GM19351 (cell line): ENCODE data around the gene GINS1.
"Not testable (repeated sequence)": the region's sequence is repeated elsewhere in the genome, so short reads cannot be mapped to it uniquely, and the experiment has no call there.

Experiments
- ATAC-seq: cut with Tn5 transposase; IDR thresholded peaks from one replicate; pipeline ENCODE4 v1.9.1; 2021; ENCODE audit warnings: mild to moderate bottlenecking, moderate library complexity; ENCODE audit not compliant: unreplicated experiment

GINS1 gene

DNA sequence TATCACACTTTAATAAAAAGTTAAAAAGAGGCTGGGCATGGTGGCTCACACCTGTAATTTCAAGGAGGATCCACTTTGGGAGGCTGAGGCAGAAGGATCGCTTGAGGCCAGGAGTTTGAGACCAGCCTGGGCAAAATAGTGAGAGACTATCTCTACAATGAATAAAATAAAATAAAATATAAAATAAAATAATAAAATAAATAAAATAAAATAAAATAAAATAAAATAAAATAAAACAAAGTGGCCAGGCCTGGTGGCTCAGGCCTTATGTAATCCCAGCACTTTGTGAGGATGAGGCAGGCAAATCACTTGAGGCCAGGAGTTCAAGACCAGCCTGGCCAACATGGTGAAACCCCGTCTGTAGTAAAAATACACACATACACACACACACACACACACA is 65.8 kb downstream of the GINS1 start:
- not testable (repeated sequence) for ATAC-seq

GRCh38 chr20:25476106-25477013 is 68.9 kb downstream of the GINS1 start:
- no peak for ATAC-seq

- no peak for ATAC-seq
Measured at GRCh38 chr20:25477014-25477882, 69.8 kb downstream of the GINS1 start.

DNA sequence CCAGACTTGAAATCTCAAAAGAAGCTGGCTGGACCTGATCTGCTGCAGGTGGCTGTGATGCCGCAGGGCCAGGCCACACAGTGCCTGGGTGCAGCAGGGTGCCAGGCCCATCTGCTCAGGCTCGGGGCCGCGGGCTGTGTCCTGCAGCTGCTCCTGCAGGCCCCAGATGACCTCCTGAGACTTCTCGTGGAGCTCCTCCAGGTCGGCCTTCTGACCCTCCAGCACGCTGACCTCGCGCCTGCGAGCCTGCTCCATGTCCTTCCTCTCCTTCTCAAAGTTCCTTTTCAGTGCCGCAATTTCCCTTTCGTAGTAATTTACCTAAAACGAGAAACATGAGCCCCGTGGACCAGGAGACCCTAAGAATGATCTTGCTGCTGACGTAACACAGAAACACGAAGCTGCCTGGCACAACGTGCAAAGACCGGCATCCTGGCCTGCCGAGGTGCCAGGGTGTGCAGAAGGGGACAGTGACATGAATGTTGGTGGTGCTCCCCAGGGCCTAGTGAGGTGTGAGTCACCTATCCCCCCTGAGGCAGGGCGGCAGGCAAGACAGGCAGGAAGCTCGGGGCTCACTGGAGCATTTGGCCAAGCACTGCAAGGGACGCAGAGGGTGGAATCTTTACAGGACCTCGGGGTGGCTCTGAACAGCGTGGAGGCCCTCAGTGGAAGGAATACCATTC is 71.6 kb downstream of the GINS1 start:
- no peak for ATAC-seq

DNA sequence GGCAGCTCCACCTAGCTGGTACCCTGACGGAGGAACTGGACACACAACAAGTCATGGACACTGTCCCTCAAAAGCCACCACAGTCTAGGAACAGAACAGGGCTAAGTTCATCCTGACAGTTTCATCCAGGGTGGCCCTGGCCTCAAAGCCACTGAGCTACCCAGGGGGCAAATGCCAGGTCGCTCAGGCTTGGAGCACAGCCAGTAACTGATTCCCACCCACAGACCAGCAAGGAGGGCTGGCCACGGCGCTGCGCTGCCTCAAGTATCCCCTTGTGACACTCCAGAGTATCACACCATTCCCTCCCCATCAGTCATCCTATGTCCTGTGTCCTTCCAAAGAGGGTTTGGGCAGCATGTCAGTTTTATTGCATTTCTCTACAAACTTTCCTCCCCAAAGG is 72.2 kb downstream of the GINS1 start:
- no peak for ATAC-seq

DNA sequence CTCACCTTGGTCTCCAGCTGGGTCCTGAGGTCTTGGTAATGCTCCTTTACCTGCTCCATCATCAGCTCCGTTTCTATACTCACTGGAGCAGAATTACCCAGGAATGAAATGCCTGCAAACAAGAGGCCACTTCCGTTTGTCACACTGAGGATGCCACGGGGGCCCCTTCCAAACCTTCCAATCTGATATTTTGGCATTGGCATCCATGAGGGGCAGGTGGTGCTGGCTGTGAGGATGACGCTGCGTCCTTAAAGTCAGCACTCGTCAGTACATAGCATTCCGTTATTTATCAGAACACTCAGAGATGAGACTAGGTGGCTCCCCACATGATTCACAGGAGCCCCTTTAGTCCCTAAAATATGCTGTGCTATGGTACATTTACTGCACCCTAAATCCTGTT is 72.7 kb downstream of the GINS1 start:
- no peak for ATAC-seq

DNA sequence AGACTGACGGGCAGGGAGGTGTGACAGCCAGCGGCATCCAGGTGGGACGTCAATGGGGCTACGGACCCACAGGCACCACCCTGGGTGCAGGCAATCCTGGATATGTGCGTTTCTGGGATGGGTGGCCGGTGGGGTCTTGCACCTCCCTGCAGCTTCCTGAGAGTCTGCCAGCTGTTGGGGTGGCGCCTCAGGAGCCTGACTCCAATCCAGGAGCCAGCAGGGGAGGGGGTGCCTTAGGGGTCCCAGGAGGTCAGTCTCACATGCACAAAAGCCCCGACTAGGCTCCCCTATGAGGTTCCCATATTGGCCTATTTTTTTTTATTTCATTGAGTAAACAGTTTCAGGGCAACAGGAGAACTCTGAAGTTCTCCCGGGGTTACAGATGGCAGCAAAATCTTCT is 73.3 kb downstream of the GINS1 start:
- ATAC-seq: no peak

DNA sequence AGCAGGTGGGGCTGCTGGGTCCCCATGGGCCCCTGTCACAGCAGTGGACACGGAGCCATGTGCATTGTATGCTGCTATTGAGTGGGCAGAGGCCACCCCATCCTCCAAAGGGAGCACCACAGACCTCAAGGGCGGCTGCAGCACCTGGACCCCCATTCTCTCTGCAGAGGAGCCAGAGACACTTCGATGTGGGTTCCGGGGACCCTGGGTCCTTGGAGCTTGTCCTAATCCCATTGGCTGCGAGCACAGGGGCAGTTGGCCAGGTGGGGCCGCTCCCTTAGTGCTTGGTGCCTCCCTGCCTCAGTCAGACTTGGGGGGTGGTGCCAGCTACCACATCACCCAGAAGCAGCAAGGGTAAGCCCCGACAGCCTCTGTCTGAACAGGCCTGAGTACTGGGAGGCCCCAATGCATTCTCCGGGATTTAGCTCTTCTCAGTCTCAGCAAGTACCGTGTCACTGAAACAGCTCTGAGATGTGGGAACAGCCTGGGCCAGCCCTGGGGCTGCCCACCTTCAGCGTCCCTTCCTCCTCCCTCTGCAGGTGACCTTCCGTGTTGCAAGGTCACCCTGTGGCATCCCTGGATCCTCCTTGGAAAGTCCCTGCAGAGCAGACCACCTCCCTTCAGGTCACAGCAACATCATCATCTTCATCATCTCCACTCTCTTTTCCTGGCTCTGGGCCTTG is 73.9 kb downstream of the GINS1 start:
- no peak for ATAC-seq

DNA sequence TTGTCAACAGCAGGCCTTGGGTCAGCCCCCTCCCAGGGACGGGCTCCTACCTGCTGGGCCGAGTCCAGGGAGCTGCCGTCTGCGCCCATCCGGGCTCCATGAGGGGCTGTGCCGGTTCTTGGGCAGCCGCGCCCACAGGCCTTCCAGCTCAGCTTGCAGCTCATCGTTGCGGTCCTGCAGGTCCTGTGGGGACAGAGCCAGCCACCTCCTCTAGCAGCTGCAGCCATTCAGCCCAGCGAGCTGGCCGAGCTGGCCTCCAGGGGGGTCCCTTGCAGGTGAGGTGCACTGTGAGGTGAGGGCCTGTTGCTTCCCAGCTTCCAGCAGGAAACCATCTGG is 74.4 kb downstream of the GINS1 start:
- no peak for ATAC-seq

DNA sequence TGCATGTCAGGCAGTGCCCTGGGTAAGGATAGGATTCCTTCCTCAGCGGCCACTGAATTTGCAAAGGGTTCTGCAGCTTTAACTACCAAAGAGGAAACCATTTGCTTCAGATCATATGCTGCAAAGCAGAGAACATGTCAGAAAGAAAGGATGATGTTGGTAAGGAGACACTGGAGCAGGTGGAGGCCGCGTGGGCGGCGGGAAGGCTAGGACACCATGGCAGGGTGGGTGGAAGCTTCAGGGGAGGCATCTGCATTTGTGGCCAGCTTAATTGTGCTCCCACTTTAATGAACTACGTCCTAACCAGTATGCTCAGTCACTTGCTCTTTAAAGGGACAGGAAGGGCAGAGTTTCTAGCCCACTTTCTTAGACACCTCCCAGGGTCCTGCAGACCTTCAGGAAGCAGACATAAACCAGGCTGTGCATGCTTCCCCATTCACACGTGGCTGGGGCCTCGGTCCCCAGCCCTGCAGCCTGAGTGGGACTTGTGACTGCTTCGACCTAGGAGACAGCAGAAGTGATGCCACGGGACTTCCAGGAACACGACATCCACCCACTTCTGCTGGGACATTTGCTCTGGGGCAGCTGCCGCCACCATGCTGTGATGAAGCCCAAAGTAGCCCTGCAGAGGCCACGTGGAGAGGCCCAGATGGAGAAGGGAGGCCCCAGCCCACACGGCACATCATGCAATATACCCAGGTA is 76.1 kb downstream of the GINS1 start:
- ATAC-seq: no peak

GRCh38 chr20:25484224-25484846 is 76.9 kb downstream of the GINS1 start:
- ATAC-seq: no peak

DNA sequence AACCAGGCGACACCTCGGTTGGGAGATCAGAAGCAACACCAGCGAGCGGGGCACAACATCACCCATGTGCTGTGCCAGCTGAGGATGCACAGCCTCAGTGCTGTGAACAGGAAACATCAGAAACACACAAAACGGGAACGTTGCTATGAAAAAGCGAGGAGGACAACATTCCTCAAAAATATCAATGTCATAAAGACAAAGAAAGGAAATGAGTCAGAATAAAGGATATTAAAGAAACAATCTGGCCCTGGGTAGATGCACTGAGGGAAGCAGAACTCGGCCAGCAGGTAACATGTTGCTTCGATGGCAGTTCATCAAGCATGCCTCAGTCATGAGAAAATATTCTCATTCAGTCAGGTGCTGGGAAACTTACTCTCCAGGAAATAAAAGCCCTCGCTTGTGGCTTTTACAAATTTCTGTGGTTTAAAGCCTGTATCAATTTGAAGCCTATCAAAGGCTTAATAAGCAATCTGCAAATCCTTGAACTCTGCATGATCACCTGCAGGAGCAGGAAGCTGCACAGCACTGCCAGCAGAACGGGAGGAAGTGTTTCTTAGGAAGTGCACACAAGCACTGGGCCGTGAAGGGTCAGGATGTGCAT is 77.5 kb downstream of the GINS1 start:
- no peak for ATAC-seq

- ATAC-seq: no peak
Measured at GRCh38 chr20:25485872-25486271, 78.4 kb downstream of the GINS1 start.

DNA sequence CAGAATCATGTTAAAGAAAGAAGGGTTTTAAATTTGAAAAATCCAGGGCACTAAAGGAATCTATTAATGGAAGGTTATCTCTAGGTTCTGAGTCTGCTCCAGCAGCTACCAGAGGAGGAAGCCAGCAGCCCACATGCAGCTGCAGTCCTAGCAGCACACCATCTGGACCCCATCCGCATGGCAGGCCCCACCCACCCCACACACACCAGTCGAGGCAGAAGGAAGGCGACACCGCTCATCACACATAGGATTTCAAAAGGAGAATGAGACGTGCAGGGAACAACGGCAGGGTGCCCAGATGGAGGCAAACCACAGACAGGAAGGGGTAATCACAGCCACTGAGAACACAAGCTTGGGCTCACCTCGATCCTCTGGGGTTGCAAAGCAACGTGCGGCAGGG is 78.9 kb downstream of the GINS1 start:
- ATAC-seq: no peak

DNA sequence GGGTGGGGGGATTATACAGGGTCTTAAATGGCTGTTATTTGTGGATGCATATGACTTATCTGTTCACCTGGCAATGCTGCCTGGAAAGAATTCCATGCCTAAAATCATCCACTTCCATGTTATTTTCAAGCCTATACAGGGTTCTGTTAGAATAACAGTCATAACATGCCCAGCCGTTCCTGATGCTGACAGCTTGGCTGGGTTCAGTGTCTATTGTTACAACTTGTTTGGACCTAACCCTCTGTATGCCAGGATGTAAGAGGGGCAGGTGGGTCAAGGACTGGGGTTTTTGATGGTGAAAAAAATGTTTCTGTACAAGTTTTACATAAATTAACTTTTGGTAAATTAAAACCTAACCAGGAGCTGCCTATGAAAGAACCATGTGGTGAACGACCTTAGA is 79.8 kb downstream of the GINS1 start:
- ATAC-seq: no peak

DNA sequence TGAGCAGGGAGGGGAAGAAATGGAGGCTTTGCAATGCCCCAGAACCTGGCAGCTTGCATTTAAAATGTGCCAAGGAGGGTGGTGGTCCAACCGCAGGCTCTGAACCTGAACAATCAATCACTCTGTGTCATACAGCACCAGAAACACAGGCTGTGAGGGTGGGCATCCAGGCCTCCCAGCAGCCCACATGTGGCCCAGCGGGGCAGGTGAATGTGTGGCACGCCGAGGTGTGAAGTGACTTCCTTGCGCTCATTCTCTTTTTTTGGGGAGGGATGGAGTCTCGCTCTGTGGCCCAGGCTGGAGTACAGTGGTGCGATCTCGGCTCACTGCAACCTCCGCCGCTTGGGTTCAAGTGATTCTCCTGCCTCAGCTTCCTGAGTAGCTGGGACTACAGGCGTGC is 80.5 kb downstream of the GINS1 start:
- no peak for ATAC-seq

DNA sequence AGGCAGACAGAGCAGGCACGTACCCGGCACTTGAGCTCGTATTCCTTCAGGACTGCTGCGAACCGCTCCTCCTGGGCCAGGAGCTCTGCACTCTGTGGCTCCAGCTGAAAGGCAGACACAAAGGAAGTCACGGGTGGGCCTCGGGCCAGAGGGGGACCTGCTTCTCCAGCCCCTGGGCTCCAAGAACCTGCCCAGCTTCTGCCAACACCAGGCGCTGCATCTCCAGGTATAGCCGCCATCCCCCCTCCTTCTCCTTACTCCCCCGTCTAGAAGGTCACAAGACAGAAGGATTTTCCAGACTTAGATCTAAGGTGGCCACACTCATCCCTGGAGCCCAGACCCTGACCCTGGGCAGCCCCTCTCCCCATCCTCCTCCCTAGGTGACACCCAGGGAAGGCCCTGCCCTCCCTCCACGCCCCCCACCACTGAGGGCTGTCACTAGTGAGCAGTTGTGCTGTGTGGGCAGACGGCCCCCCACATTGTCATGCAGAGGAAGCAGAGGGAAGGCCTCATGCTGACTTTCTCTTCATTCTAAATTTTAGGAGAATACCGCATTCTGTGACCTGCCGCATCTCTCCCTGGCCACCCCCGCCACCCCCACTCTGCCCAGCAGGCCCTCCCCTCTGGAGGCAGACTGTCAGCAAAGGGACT is 81.9 kb downstream of the GINS1 start:
- no peak for ATAC-seq

GRCh38 chr20:25490656-25491445 is 83.4 kb downstream of the GINS1 start:
- no peak for ATAC-seq
